ENCODE measurements around the gene FAM117B. TPM values are rescaled to one million over a fixed set of nuclear protein-coding genes. Genes with fewer than 3 reads are reported as not detected.
A peak's percentile ranks its signal among the peaks of the same experiment; 100 is the strongest.
"Not testable (repeated sequence)": the region's sequence is repeated elsewhere in the genome, so short reads cannot be mapped to it uniquely, and the experiment has no call there.

FAM117B gene
- total RNA-seq, 4 donors from 2014 or later, result 9.2 to 17.5 (median 12.5) TPM

DNA sequence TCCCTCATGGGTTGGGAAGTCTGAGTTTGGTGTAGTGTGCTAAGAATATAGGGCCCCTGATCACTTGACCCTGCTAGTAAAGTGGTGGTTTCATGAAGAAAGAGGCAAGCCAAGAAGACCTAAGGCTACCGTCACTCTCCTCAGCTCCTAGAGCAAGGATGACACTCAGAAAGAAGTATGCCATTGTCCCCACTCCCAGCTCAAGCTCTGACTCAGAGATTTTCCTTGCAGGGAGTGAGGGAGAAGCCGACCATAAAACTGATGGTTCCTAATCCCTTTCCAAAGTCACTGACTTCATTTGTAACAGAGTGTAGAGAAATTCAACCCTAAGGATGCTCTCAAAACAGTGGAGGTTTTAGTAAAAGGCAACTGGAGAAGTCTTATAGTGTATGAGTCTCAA, 155.9 kb downstream of the FAM117B start:
- WGBS, 2 donors, result 58 to 82% methylated on average over 2 of the region's 2 CpGs
- no peak for DNase-seq (ENCODE audit: low spot score in 2 of 2)
- H3K36me3 ChIP-seq, result peaks cover 0 to 50% (median 4%) of the 10 kb centered on the region in 3 donors
- H3K27me3 ChIP-seq, result no peaks in the 10 kb centered on the region
- H3K4me1 ChIP-seq, result no peaks in the 10 kb centered on the region
- H3K9me3 ChIP-seq, result no peaks in the 10 kb centered on the region
- no peak overlapping the region for H3K4me3 ChIP-seq
- TF ChIP-seq EP300 (IDR thresholded peaks at IDR 0.05) (no peak), POLR2A (IDR thresholded peaks at IDR 0.05) (no peak)
- TF ChIP-seq, protein P1, sequence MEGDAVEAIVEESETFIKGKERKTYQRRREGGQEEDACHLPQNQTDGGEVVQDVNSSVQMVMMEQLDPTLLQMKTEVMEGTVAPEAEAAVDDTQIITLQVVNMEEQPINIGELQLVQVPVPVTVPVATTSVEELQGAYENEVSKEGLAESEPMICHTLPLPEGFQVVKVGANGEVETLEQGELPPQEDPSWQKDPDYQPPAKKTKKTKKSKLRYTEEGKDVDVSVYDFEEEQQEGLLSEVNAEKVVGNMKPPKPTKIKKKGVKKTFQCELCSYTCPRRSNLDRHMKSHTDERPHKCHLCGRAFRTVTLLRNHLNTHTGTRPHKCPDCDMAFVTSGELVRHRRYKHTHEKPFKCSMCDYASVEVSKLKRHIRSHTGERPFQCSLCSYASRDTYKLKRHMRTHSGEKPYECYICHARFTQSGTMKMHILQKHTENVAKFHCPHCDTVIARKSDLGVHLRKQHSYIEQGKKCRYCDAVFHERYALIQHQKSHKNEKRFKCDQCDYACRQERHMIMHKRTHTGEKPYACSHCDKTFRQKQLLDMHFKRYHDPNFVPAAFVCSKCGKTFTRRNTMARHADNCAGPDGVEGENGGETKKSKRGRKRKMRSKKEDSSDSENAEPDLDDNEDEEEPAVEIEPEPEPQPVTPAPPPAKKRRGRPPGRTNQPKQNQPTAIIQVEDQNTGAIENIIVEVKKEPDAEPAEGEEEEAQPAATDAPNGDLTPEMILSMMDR (IDR thresholded peaks at IDR 0.05), result no peak
- no peak overlapping the region for H3K27ac ChIP-seq

GRCh38 chr2:202797944-202798343, 163.2 kb downstream of the FAM117B start:
- Histone ChIP-seq H3K4me3 (no peak overlapping the region), H3K4me1 (no peaks in the 10 kb centered on the region), H3K27ac (no peak overlapping the region), H3K36me3 (peaks cover 0 to 37% (median 0%) of the 10 kb centered on the region in 3 donors), H3K9me3 (peaks cover 0 to 8% (median 0%) of the 10 kb centered on the region in 4 donors), H3K27me3 (no peaks in the 10 kb centered on the region)
- no peak for DNase-seq (ENCODE audit: low spot score in 2 of 2)
- TF ChIP-seq, protein P1 (IDR thresholded peaks at IDR 0.05), result no peak
- TF ChIP-seq EP300 (IDR thresholded peaks at IDR 0.05) (no peak), POLR2A (IDR thresholded peaks at IDR 0.05) (no peak)

DNA sequence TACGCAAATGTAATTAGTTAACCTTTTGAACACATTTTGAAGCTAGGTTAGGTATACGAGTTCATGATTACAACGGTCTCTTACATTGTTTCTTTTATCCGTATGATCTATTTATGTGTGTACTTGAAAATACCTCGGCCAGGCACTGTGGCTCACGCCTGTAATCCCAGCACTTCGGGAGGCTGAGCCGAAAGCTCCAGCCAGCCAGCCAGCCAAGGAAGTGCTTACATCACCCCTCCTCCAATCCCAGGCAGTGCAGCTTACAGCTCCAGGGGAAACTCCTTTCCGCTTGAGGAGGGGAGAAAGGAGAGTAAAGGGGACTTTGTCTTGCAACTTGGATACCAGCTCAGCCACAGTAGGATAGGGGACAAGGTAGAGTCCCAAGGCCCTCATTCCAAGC, 171.1 kb downstream of the FAM117B start:
- H3K27ac ChIP-seq, result peak overlapping the region in 1 of 4 donors; percentile 22

GRCh38 chr2:202807431-202808138, 172.8 kb downstream of the FAM117B start:
- peak overlapping the region in 1 of 4 donors; percentile 34 for H3K27ac ChIP-seq
- peak; percentile 64 to 82 for DNase-seq (ENCODE audit: low spot score in 2 of 2)

More for the DNA sequence above, 171.1 kb downstream of the FAM117B start:
- H3K36me3 ChIP-seq, result peaks cover 0 to 26% (median 0%) of the 10 kb centered on the region in 3 donors
- H3K4me1 ChIP-seq, result peaks cover 0 to 14% (median 0%) of the 10 kb centered on the region in 4 donors
- WGBS, 2 donors, result 53 to 59% methylated on average over 9 of the region's 9 CpGs
- DNase-seq (ENCODE audit: low spot score in 2 of 2); H3K4me3 ChIP-seq; H3K27me3 ChIP-seq; H3K9me3 ChIP-seq: not testable (repeated sequence)

GRCh38 chr2:202808754-202809153, 174.0 kb downstream of the FAM117B start:
- Histone ChIP-seq H3K9me3 (peaks cover 0 to 6% (median 0%) of the 10 kb centered on the region in 4 donors), H3K4me3 (no peak overlapping the region), H3K27ac (no peak overlapping the region), H3K27me3 (no peaks in the 10 kb centered on the region), H3K36me3 (peaks cover 0 to 37% (median 0%) of the 10 kb centered on the region in 3 donors), H3K4me1 (peaks cover 0 to 14% (median 0%) of the 10 kb centered on the region in 4 donors)
- DNase-seq (ENCODE audit: low spot score in 2 of 2), result no peak
- WGBS, 2 donors, result 94 to 95% methylated on average over 3 of the region's 3 CpGs
- TF ChIP-seq, protein P1 (IDR thresholded peaks at IDR 0.05), result no peak
- no peak for TF ChIP-seq EP300 (IDR thresholded peaks at IDR 0.05)
- TF ChIP-seq POLR2A (IDR thresholded peaks at IDR 0.05), result no peak

More at GRCh38 chr2:202807431-202808138, 172.8 kb downstream of the FAM117B start:
- 78 to 82% methylated on average over 1 of the region's 1 CpG for WGBS, 2 donors
- H3K27me3 ChIP-seq, H3K4me3 ChIP-seq, H3K9me3 ChIP-seq: not testable (repeated sequence)
- Histone ChIP-seq H3K36me3 (peaks cover 0 to 32% (median 0%) of the 10 kb centered on the region in 3 donors), H3K4me1 (peaks cover 0 to 14% (median 0%) of the 10 kb centered on the region in 4 donors)
- peak in 1 of 2 donors; percentile 49 for TF ChIP-seq EP300 (IDR thresholded peaks at IDR 0.05)

GRCh38 chr2:202813387-202813786, 178.6 kb downstream of the FAM117B start:
- Histone ChIP-seq H3K27ac (peak overlapping the region in 1 of 4 donors; percentile 81), H3K9me3 (peaks cover 0 to 6% (median 0%) of the 10 kb centered on the region in 4 donors), H3K4me3 (no peak overlapping the region), H3K4me1 (peaks cover 0 to 28% (median 10%) of the 10 kb centered on the region in 4 donors), H3K27me3 (no peaks in the 10 kb centered on the region), H3K36me3 (peaks cover 0 to 36% (median 0%) of the 10 kb centered on the region in 3 donors)
- TF ChIP-seq, protein P1 (IDR thresholded peaks at IDR 0.05), result no peak
- TF ChIP-seq EP300 (IDR thresholded peaks at IDR 0.05) (no peak), POLR2A (IDR thresholded peaks at IDR 0.05) (no peak)
- DNase-seq (ENCODE audit: low spot score in 2 of 2), result no peak
- 92% methylated on average over 3 of the region's 3 CpGs for WGBS, 2 donors

Measured in tibial nerve (tissue), 4 donors.